ENCODE data around the gene CEACAM4.

CEACAM4 gene

DNA sequence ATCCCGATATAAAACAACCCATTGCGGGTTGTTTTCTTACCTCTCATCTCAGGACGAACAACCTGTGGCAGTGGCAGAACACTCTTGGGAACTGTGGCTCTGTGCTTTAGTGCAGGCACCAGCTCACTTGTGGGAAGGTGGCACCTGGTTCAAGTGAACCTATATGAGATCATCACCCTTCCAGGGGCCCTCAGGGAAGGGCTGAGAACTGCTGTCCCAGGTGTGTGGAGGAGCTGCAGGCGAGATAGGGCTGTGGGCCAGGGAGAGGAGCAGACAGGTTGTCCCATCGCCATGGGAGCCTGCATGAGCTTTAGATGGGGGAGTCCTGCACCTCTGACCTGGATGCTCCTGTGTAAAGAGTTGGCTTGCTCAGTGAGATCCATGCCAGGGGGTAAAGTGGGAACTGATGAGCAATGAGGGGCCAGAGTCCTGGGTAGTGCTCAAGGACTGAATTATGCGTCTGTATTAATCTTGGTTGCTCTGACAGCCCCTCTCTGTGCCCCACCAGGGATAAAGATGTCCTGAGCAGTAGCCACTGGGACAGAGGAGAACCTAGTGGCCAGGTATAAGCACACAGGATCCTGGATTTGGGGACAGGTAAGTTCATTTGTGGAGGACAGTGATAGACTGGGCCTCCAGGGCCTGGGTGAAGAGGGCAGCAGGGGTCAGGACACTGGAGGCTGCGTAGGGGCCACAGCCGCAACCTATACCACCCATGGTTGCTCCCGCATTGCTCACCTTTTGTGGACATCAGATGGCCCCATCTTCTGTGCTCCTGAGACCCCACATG is 8.7 kb downstream of the CEACAM4 start:
- no peak for TF ChIP-seq ZFX (IDR thresholded peaks at IDR 0.05; ENCODE audit: borderline replicate concordance)
- TF ChIP-seq, protein P1, sequence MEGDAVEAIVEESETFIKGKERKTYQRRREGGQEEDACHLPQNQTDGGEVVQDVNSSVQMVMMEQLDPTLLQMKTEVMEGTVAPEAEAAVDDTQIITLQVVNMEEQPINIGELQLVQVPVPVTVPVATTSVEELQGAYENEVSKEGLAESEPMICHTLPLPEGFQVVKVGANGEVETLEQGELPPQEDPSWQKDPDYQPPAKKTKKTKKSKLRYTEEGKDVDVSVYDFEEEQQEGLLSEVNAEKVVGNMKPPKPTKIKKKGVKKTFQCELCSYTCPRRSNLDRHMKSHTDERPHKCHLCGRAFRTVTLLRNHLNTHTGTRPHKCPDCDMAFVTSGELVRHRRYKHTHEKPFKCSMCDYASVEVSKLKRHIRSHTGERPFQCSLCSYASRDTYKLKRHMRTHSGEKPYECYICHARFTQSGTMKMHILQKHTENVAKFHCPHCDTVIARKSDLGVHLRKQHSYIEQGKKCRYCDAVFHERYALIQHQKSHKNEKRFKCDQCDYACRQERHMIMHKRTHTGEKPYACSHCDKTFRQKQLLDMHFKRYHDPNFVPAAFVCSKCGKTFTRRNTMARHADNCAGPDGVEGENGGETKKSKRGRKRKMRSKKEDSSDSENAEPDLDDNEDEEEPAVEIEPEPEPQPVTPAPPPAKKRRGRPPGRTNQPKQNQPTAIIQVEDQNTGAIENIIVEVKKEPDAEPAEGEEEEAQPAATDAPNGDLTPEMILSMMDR (IDR thresholded peaks at IDR 0.05), result no peak
- H3K27ac ChIP-seq, result no peak overlapping the region

DNA sequence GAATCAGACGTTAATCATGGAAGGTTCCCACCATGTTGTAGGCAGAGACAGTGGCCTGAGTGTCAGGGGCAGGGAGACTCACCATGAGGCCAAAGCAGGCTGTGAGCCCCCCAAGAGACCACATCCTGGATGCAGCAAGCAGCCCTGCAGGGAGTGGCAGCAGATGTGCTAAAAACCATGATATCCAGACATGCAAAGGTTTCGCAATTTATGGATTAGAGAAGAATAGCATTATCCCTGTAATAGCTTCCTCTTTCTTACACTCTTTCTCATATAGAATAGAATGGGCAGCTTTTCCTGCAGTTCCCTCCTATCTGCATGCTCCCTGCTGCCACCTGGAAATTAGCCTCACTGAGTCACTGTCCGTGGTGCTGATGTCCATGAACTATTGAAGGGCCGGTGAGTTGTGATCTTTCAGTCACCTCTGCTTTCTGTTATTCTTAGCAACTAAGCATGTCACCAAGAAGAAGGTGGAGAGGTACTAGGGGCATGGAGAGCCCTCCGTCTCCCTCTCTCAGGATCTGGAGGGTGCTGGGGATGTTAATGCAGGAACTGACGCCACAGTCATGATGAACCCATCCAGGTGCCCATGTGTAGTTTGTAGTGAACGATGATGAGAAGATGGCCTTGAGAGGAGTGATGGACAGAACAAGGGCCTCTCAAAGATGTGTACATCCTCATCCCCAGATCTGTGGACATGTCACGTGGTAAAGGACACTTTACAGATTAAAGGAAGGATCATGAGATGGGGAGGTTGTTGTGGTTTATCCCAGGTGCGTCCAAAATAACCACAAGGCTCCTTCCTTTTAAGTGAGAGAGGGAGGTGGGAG is 9.9 kb downstream of the CEACAM4 start:
- H3K27ac ChIP-seq, result no peak overlapping the region
- TF ChIP-seq, protein P1 (IDR thresholded peaks at IDR 0.05), result no peak
- no peak for TF ChIP-seq ZFX (IDR thresholded peaks at IDR 0.05; ENCODE audit: borderline replicate concordance)

DNA sequence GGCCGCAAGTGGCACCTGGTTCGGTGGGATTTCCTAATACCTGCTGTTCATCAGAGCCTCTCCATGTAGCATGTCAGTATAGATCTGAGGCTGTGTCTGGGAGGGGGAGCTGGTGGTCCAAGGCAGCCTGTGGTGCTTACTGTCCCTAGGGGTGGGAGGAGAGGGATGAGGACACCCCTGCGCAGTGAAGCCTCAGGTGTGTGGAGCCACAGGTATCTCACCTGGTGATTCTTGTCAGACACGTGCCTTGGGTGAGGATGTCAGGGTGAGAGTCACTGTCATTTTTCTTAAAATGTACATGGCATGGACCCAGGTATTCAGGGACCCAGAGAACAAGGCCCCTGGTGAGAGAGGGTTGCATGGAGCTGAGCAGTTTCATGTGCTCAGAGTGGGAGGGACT is 11.7 kb downstream of the CEACAM4 start:
- no peak overlapping the region for H3K27ac ChIP-seq
- TF ChIP-seq, protein P1 (IDR thresholded peaks at IDR 0.05), result no peak
- TF ChIP-seq ZFX (IDR thresholded peaks at IDR 0.05; ENCODE audit: borderline replicate concordance), result no peak

DNA sequence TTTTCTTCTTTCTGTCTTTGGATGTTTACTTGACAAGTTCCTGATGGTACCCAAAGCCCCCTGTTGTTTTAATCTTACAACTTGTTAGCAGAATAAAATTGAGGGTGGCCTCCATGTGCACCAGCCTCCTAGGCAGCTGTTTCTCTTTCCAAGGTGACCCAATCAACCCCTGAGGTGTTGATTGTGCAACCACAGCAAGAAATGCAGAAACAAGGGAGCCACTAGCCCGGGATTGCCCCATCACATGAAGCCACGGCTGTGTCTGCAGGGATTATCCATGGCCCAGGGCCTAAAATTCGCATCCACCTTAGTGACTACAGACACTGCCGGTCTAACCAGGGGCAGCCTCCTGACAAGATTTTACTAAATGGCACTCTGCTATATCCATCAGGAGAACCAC is 14.4 kb downstream of the CEACAM4 start:
- TF ChIP-seq, protein P1 (IDR thresholded peaks at IDR 0.05), result no peak
- TF ChIP-seq ZFX (IDR thresholded peaks at IDR 0.05; ENCODE audit: borderline replicate concordance), result no peak
- H3K27ac ChIP-seq, result no peak overlapping the region

- no peak overlapping the region for H3K27ac ChIP-seq
- no peak for TF ChIP-seq ZFX (IDR thresholded peaks at IDR 0.05; ENCODE audit: borderline replicate concordance)
- TF ChIP-seq, protein P1 (IDR thresholded peaks at IDR 0.05), result no peak
These were observed 16.1 kb downstream of the CEACAM4 start for GRCh38 chr19:41610789-41611188.

- no peak overlapping the region for H3K27ac ChIP-seq
- TF ChIP-seq ZFX (IDR thresholded peaks at IDR 0.05; ENCODE audit: borderline replicate concordance), result no peak
- TF ChIP-seq, protein P1 (IDR thresholded peaks at IDR 0.05), result no peak
These were observed 19.2 kb downstream of the CEACAM4 start for GRCh38 chr19:41607668-41608067.
